ENCODE measurements around the gene LYL1. TPM values are rescaled to one million over a fixed set of nuclear protein-coding genes. Genes with fewer than 3 reads are reported as not detected.

The LYL1 gene
- total and polyA plus RNA-seq, 2 of the 13 experiments (the other 11 are each of a cell fraction or from before 2014, with no cell fraction given): 0.75 to 0.92 TPM

- WGBS (ENCODE audit: low lambda C conversion rate): 78% methylated on average over 10 of the region's 20 CpGs
- DNase-seq (ENCODE audit: low spot score) (no peak), FAIRE-seq (no peak), ATAC-seq (peak; percentile 23)
- CTCF ChIA-PET (ENCODE audit: low intra/inter-chr PET ratio, low total read pairs): no interaction called here
- H3K27me3 ChIP-seq (ENCODE audit: control insufficient read depth in 1 of 2, insufficient read depth in 2 of 2, low read length in 2 of 2): no peaks in the 10 kb centered on the region
- peaks cover 3% of the 10 kb centered on the region for H3K79me2 ChIP-seq (ENCODE audit: insufficient read depth, low read length)
- no TSS peak for BruUV-seq (replicated peaks)
- intact Hi-C loops (cut with micrococcal nuclease; ENCODE audit: unreplicated experiment) (no loop called here), in situ Hi-C loops (cut with HindIII; ENCODE audit: extremely low pct_ligation_motif_present, low pct_unique_long_range_greater_than_20kb) (no loop called here)
- H3K9ac ChIP-seq (ENCODE audit: insufficient read depth, low read depth, low read length): no peak overlapping the region
- peaks cover 9 to 24% of the 10 kb centered on the region in 2 experiments; a peak in 4 of 5 replicates for H3K36me3 ChIP-seq (replicated peaks in 1 of 2; ENCODE audit: control insufficient read depth in 1 of 2, insufficient read depth in 2 of 2, low read length in 2 of 2)
- POLR2A ChIA-PET: interaction anchor here (1.3 kb wide), 1 partner anchor 15 kb away, joined by 3 read pairs; no protein-coding TSS in a partner anchor
- no peaks in the 10 kb centered on the region for H4K20me1 ChIP-seq (ENCODE audit: insufficient read depth, low read length)
- peaks cover 26% of the 10 kb centered on the region for H3K4me1 ChIP-seq (ENCODE audit: insufficient read depth, low read length)
- TF ChIP-seq FOXO1 (CRISPR knock-in tag; IDR thresholded peaks at IDR 0.05) (no peak), TFAP4 (IDR thresholded peaks at IDR 0.05; ENCODE audit: borderline replicate concordance, low read depth) (peak; percentile 58; the same call in 1 of the 2 replicates), MAX (IDR thresholded peaks at IDR 0.05) (no peak), ZNF768 (CRISPR knock-in tag; IDR thresholded peaks at IDR 0.05) (peak; percentile 53; the same call in 1 of the 2 replicates), HNRNPLL (IDR thresholded peaks at IDR 0.05; ENCODE audit: low read depth, low read length, poor library complexity, severe bottlenecking) (peak; percentile 18), SMC3 (IDR thresholded peaks at IDR 0.05; ENCODE audit: low read length) (no peak), HNRNPL (IDR thresholded peaks at IDR 0.05; ENCODE audit: low read depth, low read length) (peak; percentile 95), EED (CRISPR knock-in tag; IDR thresholded peaks at IDR 0.05) (no peak), ZNF570 (CRISPR knock-in tag; IDR thresholded peaks at IDR 0.05; ENCODE audit: borderline replicate concordance) (no peak), ZBTB37 (CRISPR knock-in tag; IDR thresholded peaks at IDR 0.05) (no peak), AGO2 (optimal IDR thresholded peaks at IDR 0.05; ENCODE audit: low read depth, low read length) (peak; percentile 24)
- H2AFZ ChIP-seq (ENCODE audit: low read length): no peak overlapping the region
- H3K9me3 ChIP-seq (ENCODE audit: low read length): no peaks in the 10 kb centered on the region
- no peak overlapping the region for H3K27ac ChIP-seq (ENCODE audit: extremely low read length, insufficient read depth, low read length)
- H3K4me2 ChIP-seq (ENCODE audit: low read depth, low read length): no peak overlapping the region
- no peak overlapping the region for H3K4me3 ChIP-seq (replicated peaks in 1 of 3; ENCODE audit: insufficient read depth in 1 of 3, low read depth in 2 of 3, low read length in 3 of 3)
These were observed 33.0 kb downstream of the LYL1 start for GRCh38 chr19:13069415-13070359.
